Lung (tissue), 12 donors: ENCODE results near the gene SLC25A45. TPM values are rescaled to one million over a fixed set of nuclear protein-coding genes. Genes with fewer than 3 reads are reported as not detected.
A peak's percentile ranks its signal among the peaks of the same experiment; 100 is the strongest.
"Not testable (repeated sequence)": the region's sequence is repeated elsewhere in the genome, so short reads cannot be mapped to it uniquely, and the experiment has no call there.

Experiments
- ATAC-seq: fragments of 200-7000 bp; cut with Tn5 transposase; one replicate; pipeline ENCODE4 v1.9.1; 2020; ENCODE audit warnings: moderate number of reproducible peaks; ENCODE audit not compliant: insufficient read depth, low FRiP score
- DNase-seq, 3 donors: peaks; one replicate each; pipeline ENCODE4 v3.0.0-alpha.2; 2013 to 2017
- H3K27ac ChIP-seq, 2 donors: one replicate each; pipeline ENCODE4 v1.5.1; 2013; ENCODE audit warnings: mild to moderate bottlenecking in 2 of 2, moderate library complexity in 2 of 2, control low read depth in 1 of 2, inconsistent platforms in 1 of 2, low read depth in 1 of 2, low read length in 1 of 2
- H3K27me3 ChIP-seq, 3 donors: one replicate each; pipeline ENCODE4 v1.5.1; 2013; ENCODE audit warnings: low read length in 2 of 3; ENCODE audit not compliant: control insufficient read depth in 3 of 3, insufficient read depth in 3 of 3
- H3K36me3 ChIP-seq, 4 donors: one replicate each; pipeline ENCODE4 v1.5.1; 2013; ENCODE audit warnings: low read length in 4 of 4, mild to moderate bottlenecking in 1 of 4, moderate library complexity in 1 of 4; ENCODE audit not compliant: control insufficient read depth in 4 of 4, insufficient read depth in 4 of 4
- H3K4me1 ChIP-seq, 5 donors: one replicate each; pipeline ENCODE4 v1.5.1; 2013; ENCODE audit warnings: low read length in 5 of 5, mild to moderate bottlenecking in 2 of 5, moderate library complexity in 1 of 5; ENCODE audit not compliant: control insufficient read depth in 5 of 5, insufficient read depth in 5 of 5
- H3K4me3 ChIP-seq: one replicate; pipeline ENCODE4 v1.5.1; 2013; ENCODE audit warnings: mild to moderate bottlenecking, control low read depth, moderate library complexity
- H3K9ac ChIP-seq, 2 donors: one replicate each; pipeline ENCODE4 v1.5.1; 2013; ENCODE audit warnings: low read length in 2 of 2, control low read depth in 1 of 2; ENCODE audit not compliant: insufficient read depth in 1 of 2
- H3K9me3 ChIP-seq, 4 donors: one replicate each; pipeline ENCODE4 v1.5.1; 2013; ENCODE audit warnings: low read length in 3 of 4, mild to moderate bottlenecking in 1 of 4, moderate library complexity in 1 of 4; ENCODE audit not compliant: control insufficient read depth in 4 of 4, insufficient read depth in 3 of 4
- WGBS, 2 donors: extraction: QIAGEN DNeasy Blood & Tissue Kit; methylation state at CpG; one replicate each; pipeline ENCODE4 v1.1.7; 2013; 5-methylcytosine and 5-hydroxymethylcytosine counted together
- polyA plus RNA-seq, 2 donors: library from polyadenylated mRNA; stranded (reverse); fragments of 200-250 nt; gene quantifications; one replicate each; pipeline ENCODE4 v1.2.1, GENCODE V29; 2013
- total RNA-seq, 2 donors: library from RNA; depleted of rRNA in 1 of 2; stranded (reverse); fragments of >200 nt in 1 of 2; gene quantifications; one replicate each; pipeline ENCODE4 v1.2.1, GENCODE V29; 2014 to 2021
- TF ChIP-seq, protein P1 (sequence below): IDR thresholded peaks from 2 replicates; pipeline ENCODE4 v1.5.1; 2012; ENCODE audit warnings: mild to moderate bottlenecking; ENCODE audit errors: control extremely low read depth, extremely low read depth
- donor health status: control.
- donor health status: control.
- donor health status: Bipolar disorder and iron deficiency.
- donor health status: healthy.
- donor health status: DM: yes; HTN: yes; CAD: no.

The SLC25A45 gene
- total and polyA plus RNA-seq, 4 donors = 5.5 to 15.6 (median 8.1) TPM

DNA sequence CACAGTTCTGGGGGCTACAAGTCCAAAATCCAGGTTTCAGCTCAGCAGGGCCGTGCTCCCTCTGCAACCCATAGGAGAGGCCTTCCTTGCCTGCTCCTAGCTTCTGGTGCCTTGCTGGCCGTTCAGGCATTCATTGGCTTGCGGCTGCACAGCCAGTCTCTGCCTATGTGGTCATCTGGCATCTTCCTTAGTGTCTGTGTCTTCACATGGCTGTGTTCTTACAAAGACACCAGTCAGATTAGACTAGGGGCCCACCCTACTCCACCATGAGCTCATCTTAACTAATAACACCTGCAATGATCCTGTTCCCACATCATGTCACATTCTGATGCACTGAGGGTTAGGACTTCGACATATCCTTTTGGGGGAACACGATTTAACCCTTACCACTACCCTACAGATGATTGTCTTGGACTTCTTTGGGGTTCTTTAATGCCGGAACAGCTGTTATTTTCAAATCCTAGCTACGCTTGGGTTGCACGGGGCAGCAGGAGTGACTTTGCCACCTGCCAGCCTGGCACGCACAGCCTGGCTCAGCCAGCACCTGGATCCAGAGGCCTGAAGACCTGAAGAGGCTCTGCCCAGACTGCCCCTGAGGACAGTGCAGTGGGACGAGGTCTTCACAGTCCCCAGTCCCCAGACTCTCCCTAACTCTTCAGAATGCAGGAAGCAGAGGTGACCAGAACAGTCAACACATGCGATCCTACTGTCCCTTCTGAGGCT is 32.5 kb upstream of the SLC25A45 start:
- Histone ChIP-seq H3K36me3 (peaks cover 0 to 26% (median 0%) of the 10 kb centered on the region in 4 donors), H3K27ac (no peak overlapping the region), H3K4me3 (no peak overlapping the region), H3K27me3 (no peaks in the 10 kb centered on the region), H3K9me3 (no peaks in the 10 kb centered on the region), H3K4me1 (peaks cover 0 to 40% (median 19%) of the 10 kb centered on the region in 5 donors), H3K9ac (no peak overlapping the region)
- 83 to 87% methylated on average over 11 of the region's 11 CpGs for WGBS, 2 donors
- ATAC-seq (no peak), DNase-seq (no peak)
- TF ChIP-seq, protein P1, sequence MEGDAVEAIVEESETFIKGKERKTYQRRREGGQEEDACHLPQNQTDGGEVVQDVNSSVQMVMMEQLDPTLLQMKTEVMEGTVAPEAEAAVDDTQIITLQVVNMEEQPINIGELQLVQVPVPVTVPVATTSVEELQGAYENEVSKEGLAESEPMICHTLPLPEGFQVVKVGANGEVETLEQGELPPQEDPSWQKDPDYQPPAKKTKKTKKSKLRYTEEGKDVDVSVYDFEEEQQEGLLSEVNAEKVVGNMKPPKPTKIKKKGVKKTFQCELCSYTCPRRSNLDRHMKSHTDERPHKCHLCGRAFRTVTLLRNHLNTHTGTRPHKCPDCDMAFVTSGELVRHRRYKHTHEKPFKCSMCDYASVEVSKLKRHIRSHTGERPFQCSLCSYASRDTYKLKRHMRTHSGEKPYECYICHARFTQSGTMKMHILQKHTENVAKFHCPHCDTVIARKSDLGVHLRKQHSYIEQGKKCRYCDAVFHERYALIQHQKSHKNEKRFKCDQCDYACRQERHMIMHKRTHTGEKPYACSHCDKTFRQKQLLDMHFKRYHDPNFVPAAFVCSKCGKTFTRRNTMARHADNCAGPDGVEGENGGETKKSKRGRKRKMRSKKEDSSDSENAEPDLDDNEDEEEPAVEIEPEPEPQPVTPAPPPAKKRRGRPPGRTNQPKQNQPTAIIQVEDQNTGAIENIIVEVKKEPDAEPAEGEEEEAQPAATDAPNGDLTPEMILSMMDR = no peak

DNA sequence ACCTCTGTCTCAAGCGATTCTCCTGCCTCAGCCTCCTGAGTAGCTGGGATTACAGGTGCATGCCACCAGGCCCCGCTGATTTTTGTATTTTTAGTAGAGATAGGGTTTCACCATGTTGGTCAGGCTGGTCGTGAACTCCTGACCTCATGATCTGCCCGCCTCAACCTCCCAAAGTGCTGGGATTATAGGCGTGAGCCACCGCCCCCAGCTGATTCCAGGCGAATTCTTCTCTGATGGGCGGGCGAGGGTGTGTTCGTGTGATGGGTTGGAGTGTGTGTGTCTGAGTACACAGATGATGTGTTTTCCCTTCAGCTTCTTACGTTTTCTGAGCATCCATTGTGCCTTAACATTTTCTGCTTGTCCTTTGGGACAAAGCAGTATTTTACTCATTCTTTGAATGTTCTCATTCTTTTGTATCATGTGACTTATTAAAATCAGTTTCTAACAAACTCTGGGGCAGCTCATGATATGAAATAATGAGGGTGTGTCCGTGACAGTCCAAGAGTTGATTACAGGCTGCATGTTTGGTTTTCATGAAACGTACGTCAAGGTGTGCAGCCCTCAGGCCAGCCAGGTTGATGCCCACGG is 30.7 kb upstream of the SLC25A45 start:
- not testable (repeated sequence) for DNase-seq, H3K27me3 ChIP-seq, H3K9me3 ChIP-seq, H3K9ac ChIP-seq, H3K4me3 ChIP-seq, ATAC-seq, H3K27ac ChIP-seq
- WGBS, 2 donors = 92 to 94% methylated on average over 15 of the region's 15 CpGs
- H3K4me1 ChIP-seq = peaks cover 0 to 22% (median 12%) of the 10 kb centered on the region in 5 donors
- peaks cover 6 to 36% (median 8%) of the 10 kb centered on the region in 4 donors for H3K36me3 ChIP-seq

GRCh38 chr11:65412271-65413076 is 30.0 kb upstream of the SLC25A45 start:
- H3K4me3 ChIP-seq = no peak overlapping the region
- ATAC-seq (no peak), DNase-seq (no peak)
- peaks cover 6 to 36% (median 8%) of the 10 kb centered on the region in 4 donors for H3K36me3 ChIP-seq
- H3K9ac ChIP-seq = no peak overlapping the region
- H3K4me1 ChIP-seq = peaks cover 0 to 15% (median 5%) of the 10 kb centered on the region in 5 donors
- 79 to 86% methylated on average over 24 of the region's 24 CpGs for WGBS, 2 donors
- no peaks in the 10 kb centered on the region for H3K27me3 ChIP-seq
- TF ChIP-seq, protein P1 = no peak
- H3K27ac ChIP-seq = peak overlapping the region in 1 of 2 donors; percentile 24
- H3K9me3 ChIP-seq = no peaks in the 10 kb centered on the region

DNA sequence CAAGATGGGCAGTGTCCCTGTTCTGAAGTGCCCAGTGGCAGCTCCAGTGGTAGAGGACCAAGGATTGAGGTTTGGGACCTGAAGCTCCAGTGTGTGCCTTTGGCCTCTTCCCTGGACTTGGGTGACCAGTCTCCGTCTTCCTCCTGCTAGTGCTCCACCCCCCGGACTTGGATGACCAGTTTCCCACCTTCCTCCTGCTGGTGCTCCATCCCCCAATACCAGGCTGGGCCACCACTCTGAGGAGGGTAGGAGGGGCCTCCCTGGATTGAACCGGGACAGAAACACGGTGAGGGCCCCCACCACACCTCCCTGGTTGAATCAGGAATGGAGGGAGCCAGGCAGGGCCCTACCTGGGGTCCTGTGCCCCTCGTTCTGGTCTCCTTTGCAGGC is 29.2 kb upstream of the SLC25A45 start:
- TF ChIP-seq, protein P1 = no peak

More for the DNA sequence above, 29.2 kb upstream of the SLC25A45 start:
- H3K4me1 ChIP-seq = peaks cover 0 to 7% (median 0%) of the 10 kb centered on the region in 5 donors
- DNase-seq = no peak
- no peak overlapping the region for H3K9ac ChIP-seq
- no peak overlapping the region for H3K27ac ChIP-seq
- H3K36me3 ChIP-seq = peaks cover 6 to 36% (median 8%) of the 10 kb centered on the region in 4 donors
- 84 to 85% methylated on average over 5 of the region's 5 CpGs for WGBS, 2 donors
- H3K4me3 ChIP-seq = no peak overlapping the region
- no peaks in the 10 kb centered on the region for H3K9me3 ChIP-seq
- no peaks in the 10 kb centered on the region for H3K27me3 ChIP-seq
- ATAC-seq = no peak
